ENCODE data around the gene ARFGAP1.

The ARFGAP1 gene

DNA sequence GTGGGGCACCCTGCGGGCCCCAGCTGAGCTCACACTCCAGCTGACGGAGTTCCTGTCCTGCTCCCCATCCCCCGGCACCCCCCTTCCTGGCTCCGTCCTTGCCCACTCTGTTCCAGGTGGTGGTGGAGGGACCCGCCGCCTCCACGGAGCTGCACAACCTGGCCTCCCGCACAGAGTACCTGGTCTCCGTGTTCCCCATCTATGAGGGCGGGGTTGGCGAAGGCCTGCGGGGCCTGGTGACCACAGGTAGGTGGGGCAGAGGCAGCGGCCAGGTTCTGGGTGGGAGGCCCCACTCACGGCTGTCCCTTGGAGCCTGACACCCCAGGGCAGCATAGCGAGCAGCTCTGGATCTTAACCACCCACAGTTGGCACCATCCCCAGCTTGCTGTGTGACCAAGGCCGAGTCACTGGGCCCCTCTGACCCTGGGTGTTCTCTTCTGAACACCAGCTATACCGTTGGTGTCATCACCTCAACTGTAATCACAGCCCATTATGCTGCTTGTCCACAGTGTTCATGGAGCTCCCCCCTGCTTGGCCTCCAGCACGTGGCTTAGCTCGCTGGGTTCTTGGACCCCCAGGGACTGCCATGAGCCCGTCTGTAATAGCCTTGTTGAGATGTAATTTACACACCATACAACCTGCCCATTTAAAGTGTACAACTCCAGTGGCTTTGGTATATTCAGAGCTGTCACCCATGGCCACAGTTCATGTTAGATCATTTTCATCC lies 37.8 kb downstream of the ARFGAP1 start:
- DNase-seq = no peak

DNA sequence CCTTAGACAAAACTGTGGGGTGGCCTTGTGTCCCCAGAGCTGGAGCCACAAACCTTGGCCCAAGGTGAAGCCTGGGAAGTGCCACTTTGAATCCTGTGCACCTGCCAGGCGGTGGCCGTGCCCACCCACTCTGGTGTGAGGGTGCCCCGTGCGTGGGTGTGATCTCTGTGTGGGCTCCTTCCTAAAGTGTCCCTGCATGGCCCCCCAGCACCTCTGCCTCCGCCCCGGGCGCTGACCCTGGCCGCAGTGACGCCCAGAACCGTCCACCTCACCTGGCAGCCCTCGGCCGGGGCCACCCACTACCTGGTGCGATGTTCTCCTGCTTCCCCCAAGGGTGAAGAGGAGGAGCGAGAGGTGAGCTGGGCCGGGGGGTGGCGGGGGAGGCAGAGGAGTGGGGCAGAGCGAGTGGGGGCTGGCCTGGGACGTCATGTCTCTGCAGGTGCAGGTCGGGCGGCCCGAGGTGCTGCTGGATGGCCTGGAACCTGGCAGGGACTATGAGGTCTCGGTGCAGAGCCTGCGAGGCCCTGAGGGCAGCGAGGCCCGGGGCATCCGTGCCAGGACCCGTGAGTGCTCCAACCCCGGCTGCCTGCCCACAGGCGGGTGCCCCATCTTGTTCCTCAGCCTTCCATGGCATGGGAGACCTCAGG lies 38.7 kb downstream of the ARFGAP1 start:
- no peak for DNase-seq

DNA sequence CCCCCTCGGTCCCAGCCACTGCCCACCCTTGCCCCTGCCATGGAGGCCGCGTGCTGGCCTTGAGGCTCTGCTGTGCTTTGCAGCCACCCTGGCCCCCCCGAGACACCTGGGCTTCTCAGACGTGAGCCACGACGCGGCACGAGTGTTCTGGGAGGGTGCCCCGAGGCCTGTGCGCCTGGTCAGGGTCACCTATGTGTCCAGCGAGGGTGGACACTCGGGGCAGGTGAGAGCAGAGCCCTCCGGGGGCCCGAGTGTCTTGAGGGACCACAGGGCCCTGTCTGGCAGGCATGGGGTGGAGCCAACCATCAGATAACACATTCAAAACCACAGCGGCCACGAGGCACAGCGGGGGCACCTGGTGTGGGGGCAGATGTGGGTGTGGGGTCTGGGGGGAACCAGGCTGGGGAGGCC lies 39.2 kb downstream of the ARFGAP1 start:
- no peak for DNase-seq

DNA sequence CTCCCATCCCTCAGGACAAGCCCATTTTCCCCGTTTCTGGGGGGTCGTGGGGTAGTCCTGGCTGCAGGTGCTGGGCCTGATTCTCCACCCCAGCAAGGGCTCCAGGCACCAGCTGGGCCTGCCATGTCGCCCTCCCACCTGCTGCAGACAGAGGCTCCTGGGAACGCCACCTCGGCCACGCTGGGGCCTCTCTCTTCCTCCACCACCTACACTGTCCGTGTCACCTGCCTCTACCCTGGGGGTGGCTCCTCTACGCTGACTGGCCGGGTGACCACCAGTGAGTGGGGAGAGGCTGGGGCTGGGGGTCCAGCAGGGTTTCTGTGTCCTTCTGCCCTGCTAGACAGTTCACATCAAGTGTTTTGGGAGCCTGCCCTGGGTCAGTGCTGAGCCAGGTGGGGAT lies 39.7 kb downstream of the ARFGAP1 start:
- DNase-seq = no peak

DNA sequence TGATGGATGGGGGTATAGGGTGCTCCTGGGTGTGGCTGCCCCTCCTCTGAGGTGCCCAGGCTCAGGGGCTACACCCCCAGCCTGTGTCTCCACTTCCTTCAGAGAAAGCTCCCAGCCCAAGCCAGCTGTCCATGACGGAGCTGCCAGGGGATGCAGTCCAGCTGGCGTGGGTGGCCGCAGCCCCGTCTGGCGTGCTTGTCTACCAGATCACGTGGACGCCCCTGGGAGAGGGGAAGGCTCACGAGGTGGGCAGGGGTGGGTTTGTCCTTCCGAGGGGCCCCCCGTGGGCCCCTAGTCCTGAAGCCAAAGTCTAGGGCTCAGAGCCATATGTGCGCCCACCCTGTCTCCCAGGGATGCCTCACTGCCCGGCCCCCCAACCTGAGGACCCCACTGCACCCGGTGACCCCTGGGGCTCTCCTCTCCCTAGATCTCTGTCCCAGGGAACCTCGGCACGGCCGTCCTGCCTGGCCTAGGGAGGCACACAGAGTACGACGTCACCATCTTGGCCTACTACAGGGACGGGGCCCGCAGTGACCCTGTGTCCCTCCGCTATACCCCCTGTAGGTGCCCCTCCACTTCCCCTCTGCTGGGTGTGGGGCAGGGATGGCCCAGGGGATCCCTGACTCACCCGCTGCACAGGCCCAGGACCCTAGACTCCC lies 40.2 kb downstream of the ARFGAP1 start:
- no peak for DNase-seq

DNA sequence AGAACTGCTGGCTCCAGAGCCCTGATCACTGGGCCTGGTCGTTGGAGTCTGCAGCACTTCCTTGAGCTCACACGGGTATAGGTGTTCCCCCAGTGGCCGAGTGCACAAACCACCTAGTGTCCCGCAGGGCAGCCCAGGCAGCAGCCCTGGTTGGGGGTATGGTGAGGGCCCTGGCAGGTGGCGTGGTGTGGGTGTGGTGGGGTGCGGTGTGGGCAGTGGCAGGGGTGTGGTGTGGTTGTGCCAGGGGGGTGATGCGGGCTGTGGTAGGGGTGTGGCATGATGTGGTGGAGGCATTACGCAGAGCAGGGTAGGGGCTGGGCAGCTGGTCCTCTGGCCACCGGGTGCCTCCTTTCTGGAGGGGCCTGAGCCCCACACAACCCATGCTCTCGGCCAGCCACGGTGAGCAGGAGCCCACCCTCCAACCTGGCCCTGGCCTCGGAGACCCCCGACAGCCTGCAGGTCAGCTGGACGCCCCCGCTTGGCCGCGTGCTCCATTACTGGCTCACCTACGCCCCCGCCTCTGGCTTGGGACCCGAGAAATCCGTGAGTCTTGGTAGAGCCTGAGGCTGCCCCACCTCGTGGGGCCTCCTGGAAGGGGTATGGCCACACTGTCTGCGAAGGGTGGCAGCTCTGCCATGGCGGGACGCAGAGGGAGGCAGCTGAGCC lies 40.9 kb downstream of the ARFGAP1 start:
- no peak for DNase-seq

DNA sequence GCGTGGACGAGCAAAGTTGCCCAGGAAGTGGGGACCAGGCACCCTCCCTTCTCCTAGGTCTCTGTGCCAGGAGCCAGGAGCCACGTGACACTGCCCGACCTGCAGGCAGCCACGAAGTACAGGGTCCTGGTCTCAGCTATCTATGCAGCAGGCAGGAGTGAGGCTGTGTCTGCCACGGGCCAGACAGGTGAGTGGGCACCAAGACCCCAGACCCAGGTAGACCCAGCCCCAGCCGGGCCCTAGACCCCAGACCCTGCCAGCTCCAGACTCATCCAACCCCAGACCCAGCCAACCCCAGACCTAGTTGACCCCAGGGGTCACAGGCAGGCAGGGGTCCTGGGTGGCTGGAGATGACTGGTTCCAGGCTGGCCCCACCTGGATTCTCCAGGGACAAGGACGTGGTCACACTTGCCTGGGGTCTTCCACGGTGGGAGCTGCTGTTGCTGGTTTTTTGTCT lies 41.4 kb downstream of the ARFGAP1 start:
- DNase-seq = no peak

DNA sequence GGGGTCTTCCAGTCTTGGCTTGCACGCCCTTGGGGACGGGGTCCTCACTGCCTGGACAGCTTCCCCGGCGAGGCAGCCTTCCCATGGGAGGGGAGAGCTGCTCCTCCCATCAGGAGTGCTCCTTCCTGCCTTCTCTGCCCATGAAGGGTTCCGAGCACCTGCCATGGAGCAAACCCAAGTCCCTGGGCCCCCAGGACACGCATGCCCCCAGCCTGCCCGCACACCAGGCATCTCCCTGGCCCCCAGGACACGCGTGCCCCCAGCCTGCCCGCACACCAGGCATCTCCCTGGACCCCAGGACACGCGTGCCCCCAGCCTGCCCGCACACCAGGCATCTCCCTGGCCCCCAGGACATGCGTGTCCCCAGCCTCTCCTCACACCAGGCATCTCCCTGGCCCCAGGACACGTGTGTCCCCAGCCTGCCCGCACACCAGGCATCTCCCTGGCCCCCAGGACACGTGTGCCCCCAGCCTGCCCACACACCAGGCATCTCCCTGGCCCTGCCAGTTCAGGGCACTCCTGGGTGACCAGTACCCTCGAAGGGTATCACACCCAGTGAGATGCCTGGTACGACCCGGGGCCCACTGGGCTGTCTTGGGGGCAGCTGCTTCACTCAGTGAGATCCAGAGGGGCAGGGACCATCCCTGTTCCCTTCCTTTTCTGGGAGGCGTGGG lies 42.1 kb downstream of the ARFGAP1 start:
- no peak for DNase-seq

DNA sequence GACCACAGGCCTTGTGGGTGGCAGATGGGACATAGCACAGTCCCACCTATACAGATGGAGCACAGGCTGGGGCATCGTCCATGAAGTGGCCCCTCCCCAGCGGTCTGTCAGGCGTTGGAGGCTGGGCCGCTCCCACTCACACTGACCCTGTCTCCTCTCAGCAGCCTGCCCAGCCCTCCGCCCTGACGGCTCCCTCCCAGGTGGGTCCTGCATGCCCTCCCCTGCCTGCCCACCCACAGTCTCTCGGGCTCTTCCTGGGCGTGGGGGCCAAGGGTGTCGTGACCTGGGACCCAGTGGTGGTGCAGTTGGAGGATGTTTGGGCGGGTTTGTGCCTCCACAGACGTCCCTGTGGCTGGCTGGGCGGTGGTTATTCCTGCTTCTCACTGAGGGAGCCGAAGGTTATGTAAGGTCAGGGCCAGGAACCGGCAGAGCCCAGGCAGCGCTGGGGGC lies 42.7 kb downstream of the ARFGAP1 start:
- no peak for DNase-seq

DNA sequence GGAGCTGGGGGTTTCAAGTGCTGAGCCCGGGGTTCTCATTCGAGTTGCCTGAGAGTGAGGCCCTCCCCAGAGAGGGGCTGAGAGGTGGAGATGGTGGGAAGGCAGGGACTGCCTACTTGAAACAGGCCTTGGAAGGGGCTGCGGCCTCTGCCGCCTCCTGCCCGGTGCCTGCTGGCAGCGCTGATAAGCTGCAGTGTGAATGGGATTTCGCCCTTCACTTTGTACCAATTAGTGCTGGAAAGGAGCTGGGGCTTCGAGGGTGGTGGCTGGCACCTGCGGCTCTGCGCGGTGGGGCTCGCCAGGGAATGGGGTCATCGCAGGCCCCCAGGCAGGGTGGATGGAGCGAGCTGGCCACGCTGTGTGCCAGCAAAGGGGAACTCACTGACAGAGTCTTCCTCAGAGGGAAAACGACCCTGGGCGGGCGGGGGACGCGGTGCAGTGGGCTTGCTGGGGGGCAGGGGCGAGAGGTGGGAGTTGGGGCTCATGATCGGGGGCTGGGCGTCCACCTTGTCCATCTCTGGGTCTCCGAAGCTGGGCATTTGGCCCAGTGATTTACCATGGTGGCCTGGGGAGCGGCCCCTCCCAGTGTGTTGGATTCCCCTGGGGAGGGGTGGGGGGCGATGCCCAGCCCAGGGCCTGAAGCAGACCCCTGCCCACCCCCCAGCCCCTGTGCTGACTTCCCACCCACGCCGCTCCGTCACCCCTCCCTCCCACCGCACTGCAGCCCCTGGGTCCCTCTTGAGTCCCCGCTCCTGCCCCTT lies 43.3 kb downstream of the ARFGAP1 start:
- peak; percentile 58 for DNase-seq

DNA sequence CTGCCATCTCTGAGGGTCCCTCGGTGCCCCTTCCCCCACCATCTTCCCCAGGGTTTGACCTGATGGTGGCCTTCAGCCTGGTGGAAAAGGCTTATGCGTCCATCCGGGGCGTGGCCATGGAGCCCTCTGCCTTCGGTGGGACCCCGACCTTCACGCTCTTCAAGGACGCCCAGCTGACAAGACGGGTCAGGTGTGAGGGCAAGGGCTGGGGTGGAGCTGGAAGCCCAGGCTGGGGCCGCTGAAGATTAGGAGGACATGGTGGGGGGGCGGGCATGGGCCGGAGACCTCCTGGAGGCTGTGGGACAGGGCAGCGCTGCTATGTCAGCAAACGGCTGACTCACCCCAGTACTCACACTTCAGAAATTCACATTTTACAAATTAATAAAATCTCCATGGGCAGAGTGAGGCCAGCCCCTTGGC lies 43.9 kb downstream of the ARFGAP1 start:
- peak; percentile 39 for DNase-seq

DNA sequence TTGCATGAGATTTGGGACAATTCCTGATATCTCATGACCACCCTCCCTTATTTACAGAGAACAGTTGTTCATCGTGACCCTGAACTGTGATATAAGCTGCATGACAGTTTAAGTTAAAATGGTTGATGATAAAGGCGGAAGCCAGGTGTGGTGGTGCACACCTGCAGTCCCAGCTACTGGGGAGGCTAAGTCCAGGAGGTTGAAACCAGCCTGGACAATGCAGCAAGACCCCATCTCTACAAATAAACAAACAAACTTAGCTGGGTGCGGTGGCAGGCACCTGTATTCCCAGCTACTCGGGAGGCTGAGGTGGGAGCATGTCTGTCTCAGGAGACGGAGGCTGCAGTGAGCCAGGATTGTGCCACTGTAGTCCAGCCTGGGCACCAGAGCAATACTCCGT lies 44.4 kb downstream of the ARFGAP1 start:
- peak; percentile 38 for DNase-seq

DNA sequence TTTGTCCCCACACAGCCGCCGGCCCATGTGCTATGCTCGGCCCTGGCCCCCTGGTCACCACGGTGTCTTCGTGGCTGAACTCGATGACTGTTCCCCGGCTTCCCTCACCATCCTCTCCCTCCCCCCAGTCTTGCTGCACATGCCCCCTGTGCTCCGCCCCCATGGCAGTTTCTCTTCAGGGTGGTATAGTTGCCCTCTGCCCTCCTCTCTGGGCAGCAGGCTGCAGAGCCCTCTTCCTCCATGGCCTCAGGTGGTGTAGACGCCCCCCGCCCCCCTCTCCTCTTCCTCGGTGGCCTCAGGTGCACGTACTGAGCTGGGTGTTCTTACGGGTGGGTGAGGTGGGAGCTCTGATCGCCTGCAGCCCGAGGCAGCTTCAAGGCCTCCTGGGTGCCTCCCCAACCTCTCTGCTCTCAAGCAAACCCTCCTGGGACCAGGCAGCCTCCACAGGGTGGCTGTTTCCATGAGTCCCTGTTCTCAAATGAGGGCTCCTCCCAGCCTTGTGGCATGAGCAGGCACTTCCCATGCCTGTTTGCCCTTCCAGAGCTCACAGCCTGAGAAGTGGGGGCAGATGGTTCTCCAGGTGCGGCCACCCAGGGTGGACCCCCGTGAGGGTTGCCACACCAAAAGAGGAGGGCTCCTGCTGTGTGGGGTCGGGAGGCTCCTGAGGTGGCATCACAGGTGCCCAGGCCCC lies 45.1 kb downstream of the ARFGAP1 start:
- DNase-seq = peak; percentile 49

DNA sequence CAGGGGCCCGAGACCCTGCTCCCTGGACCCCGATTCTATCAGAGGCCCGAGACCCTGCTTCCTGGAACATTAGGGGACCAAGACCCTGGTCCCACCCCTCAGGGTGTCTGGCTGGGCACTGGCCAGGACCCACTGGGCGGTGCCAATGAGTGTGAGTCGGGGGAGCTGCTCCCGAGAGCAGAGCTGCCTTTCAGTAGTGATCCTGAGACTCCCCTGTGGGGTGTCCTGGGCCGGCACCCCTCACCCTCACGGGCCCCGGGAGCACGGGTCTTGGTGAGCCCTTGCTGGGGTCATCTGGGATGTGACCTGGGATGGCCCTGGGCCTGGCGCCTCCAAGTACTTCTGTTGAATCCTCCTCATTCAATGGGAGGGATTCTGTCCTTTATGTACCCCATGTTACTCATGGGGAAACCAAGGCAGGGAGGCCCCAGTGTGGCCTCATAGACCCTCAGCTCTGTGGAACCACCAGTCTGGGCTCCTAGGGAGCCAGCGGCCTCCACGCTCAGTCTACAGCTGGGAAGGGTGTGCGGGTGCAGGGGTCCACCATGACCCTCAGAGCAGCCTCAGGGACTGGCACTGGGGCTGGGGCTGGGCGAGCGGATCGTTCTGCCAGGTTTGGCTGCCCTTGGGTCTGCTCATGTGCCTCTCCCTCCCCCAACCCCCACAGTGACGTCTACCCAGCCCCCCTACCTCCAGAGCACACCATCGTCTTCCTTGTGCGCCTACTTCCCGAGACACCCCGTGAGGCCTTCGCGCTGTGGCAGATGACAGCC lies 46.0 kb downstream of the ARFGAP1 start:
- peak; percentile 47 for DNase-seq

DNA sequence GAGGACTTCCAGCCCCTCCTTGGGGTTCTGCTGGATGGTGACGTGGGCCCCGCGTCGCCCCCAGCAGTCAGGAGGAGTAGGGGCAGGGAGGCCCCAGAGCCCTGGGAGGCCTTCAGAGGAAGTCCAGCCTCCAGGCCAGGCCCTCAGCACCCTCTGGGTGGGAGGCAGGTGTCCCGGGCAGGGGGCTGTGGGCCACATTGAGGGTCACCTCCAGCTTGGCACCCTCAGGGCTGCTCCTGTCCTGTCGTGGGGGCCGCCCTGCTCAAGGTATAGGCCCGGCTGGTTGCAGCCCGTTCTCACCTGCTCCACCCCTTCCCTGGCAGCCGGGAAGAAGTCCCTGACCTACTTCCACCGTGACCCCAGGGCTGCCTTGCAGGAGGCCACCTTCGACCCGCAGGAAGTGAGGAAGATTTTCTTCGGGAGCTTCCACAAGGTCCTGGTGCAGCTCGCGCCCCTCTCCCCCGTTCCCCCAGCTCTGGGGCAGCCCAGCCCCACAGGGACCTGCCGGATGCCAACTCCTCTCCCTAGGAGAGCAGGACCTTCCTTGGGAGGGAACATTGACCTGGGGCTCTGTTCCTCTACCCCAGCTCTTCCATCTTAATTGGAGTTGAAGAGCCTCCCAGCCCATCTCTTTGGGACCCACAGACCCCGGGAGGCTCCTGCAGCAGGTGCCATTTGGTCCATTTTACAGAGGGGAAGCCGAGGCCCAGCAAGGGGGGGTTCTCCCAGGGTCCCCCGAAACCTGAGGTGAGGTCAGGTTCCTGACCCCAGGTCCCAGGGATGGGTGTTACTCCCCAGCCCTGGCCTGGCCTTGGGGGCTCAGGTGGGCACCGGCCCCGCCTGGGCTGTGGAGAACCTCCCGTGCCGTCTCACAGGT lies 46.8 kb downstream of the ARFGAP1 start:
- DNase-seq = peak; percentile 58

DNA sequence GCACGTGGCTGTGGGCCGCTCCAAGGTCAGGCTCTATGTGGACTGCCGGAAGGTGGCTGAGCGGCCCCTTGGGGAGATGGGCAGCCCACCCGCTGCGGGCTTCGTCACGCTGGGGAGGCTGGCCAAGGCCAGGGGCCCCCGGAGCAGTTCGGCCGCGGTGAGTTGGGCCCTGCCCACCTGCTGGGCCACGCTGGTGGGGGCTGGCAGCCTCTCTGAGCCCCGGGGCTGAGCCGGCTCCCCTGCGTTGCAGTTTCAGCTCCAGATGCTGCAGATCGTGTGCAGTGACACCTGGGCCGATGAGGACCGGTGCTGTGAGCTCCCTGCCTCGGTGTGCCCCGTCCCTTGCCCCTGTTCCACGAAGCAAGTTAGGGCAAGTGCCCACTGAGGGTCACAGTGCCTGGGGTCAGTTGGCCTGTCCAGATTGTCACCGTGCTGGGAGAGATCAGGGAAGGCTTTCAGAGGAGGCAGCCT lies 47.5 kb downstream of the ARFGAP1 start:
- DNase-seq = peak; percentile 49

DNA sequence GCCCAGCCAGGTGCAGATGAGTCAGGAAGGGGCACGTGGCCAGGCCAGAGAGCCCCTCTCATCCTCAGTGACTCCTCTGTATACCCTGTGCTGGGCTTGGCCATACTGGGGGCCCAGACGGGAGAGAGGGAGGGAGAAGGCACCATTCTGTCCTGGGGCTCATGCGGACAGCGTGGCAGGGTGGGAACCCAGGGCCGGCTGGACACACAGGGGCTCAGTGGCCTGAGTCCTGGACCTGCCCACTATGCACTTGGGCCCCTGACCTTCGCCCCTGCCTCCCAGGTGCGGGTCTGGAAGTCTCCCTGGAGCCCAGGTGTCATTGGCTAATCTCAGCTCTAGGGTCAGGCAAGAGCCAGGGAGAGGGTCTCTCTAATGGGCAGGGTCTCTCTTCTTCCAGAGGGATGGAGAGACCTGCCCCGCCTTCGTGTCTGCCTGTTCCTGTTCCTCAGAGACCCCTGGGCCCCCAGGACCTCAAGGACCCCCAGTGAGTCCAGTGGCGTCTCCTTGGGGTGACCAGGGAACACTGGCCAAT lies 48.1 kb downstream of the ARFGAP1 start:
- DNase-seq = peak; percentile 33

DNA sequence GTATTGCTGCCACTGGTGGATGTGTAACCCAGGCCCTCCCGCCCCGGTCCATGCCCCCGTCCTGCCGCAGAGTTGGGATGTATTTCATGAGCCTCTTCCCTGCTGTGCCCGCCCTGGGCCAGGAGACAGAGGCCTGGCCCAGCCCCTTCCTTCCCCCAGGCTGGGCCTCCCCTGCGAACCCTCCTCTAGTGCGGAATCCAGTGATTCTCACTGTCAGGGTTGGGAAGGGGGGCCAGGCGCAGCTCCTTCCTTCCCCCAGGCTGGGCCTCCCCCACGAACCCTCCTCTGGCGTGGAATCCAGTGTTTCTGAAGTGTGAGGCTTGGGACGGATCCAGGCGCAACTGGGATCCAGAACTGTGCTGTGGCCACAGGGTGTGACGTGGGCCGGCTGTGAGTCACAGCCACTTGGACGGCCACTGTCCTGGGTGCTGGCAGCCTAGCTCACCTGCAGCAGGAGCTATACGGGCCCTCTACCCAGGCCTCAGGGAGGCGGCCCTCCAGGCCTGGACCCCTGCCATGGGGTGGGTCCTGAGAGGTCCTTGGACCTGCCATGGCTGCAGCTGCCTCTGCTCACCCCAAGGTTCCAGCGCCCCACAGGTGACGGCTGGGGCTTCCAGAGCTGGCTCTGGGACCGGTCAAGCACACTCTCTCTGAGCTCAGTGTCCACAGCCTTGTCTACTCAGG lies 48.7 kb downstream of the ARFGAP1 start:
- peak; percentile 50 for DNase-seq
